ENCODE data around the gene WWTR1. TPM values are rescaled to one million over a fixed set of nuclear protein-coding genes. Genes with fewer than 3 reads are reported as not detected.
A peak's percentile ranks its signal among the peaks of the same experiment; 100 is the strongest.

Gene WWTR1
- total and polyA plus RNA-seq, 2 experiments from 2014 or later, result 25.1 to 26.2 TPM

- TF ChIP-seq EZH2phosphoT487 (IDR thresholded peaks at IDR 0.05; ENCODE audit: unreplicated experiment) (no peak), STAT1 (IDR thresholded peaks at IDR 0.05; ENCODE audit: unreplicated experiment) (no peak)
- TF ChIP-seq, protein P1, sequence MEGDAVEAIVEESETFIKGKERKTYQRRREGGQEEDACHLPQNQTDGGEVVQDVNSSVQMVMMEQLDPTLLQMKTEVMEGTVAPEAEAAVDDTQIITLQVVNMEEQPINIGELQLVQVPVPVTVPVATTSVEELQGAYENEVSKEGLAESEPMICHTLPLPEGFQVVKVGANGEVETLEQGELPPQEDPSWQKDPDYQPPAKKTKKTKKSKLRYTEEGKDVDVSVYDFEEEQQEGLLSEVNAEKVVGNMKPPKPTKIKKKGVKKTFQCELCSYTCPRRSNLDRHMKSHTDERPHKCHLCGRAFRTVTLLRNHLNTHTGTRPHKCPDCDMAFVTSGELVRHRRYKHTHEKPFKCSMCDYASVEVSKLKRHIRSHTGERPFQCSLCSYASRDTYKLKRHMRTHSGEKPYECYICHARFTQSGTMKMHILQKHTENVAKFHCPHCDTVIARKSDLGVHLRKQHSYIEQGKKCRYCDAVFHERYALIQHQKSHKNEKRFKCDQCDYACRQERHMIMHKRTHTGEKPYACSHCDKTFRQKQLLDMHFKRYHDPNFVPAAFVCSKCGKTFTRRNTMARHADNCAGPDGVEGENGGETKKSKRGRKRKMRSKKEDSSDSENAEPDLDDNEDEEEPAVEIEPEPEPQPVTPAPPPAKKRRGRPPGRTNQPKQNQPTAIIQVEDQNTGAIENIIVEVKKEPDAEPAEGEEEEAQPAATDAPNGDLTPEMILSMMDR (conservative IDR thresholded peaks at IDR 0.05; ENCODE audit: low read depth in 2 of 2), result no peak
- H3K4me3 ChIP-seq, result no peak overlapping the region
- no peaks in the 10 kb centered on the region for H3K27me3 ChIP-seq (ENCODE audit: insufficient read depth)
- H3K36me3 ChIP-seq (ENCODE audit: insufficient read depth), result no peaks in the 10 kb centered on the region
- H3K4me2 ChIP-seq, result no peak overlapping the region
- Mint-ChIP-seq H3K4me1 (peaks cover 37% of the 10 kb centered on the region), H3K4me3 (no peak overlapping the region), H3K27ac (no peak overlapping the region), H3K36me3 (ENCODE audit: low read depth) (no peaks in the 10 kb centered on the region), H3K27me3 (ENCODE audit: insufficient read depth, low read depth, poor library complexity) (peaks cover 3% of the 10 kb centered on the region), H3K9me3 (no peaks in the 10 kb centered on the region)
- H3K79me2 ChIP-seq (replicated peaks; ENCODE audit: insufficient read depth), result peaks cover 15% of the 10 kb centered on the region; the same call in 1 of the 2 replicates
- no peaks in the 10 kb centered on the region for H3F3A ChIP-seq (replicated peaks; ENCODE audit: low read depth)
- DNase-seq (ENCODE audit: low spot score) (no peak), ATAC-seq (no peak)
- no peaks in the 10 kb centered on the region for H3K9me2 ChIP-seq (ENCODE audit: insufficient read depth)
- no peak overlapping the region for H2AFZ ChIP-seq
- no peaks in the 10 kb centered on the region; the same call in 1 of the 2 replicates for H4K20me1 ChIP-seq (replicated peaks; ENCODE audit: insufficient read depth)
- peaks cover 37% of the 10 kb centered on the region for H3K4me1 ChIP-seq (ENCODE audit: insufficient read depth)
- no peak overlapping the region for H3K27ac ChIP-seq (ENCODE audit: low read depth)
Measured at GRCh38 chr3:149551500-149551899, 106.3 kb downstream of the WWTR1 start.

GRCh38 chr3:149548669-149549065 lies 109.2 kb downstream of the WWTR1 start:
- ATAC-seq, result no peak
- Mint-ChIP-seq H3K9me3 (no peaks in the 10 kb centered on the region), H3K27ac (peak overlapping the region; percentile 74), H3K4me3 (no peak overlapping the region), H3K36me3 (ENCODE audit: low read depth) (no peaks in the 10 kb centered on the region), H3K4me1 (peaks cover 17% of the 10 kb centered on the region), H3K27me3 (ENCODE audit: insufficient read depth, low read depth, poor library complexity) (peaks cover 3% of the 10 kb centered on the region)
- H3F3A ChIP-seq (replicated peaks; ENCODE audit: low read depth), result no peaks in the 10 kb centered on the region
- no peaks in the 10 kb centered on the region for H3K27me3 ChIP-seq (ENCODE audit: insufficient read depth)
- H3K9me2 ChIP-seq (ENCODE audit: insufficient read depth), result no peaks in the 10 kb centered on the region; the same call in 1 of the 2 replicates
- no peak for TF ChIP-seq CREB1 (CRISPR knock-in tag; IDR thresholded peaks at IDR 0.05; ENCODE audit: low read depth)
- no peak for TF ChIP-seq ZNF114 (CRISPR knock-in tag; IDR thresholded peaks at IDR 0.05)
- TF ChIP-seq EZH2 (IDR thresholded peaks at IDR 0.05; ENCODE audit: low read depth, unreplicated experiment), result no peak
- TF ChIP-seq STAT1 (IDR thresholded peaks at IDR 0.05; ENCODE audit: unreplicated experiment), result no peak
- no peak for TF ChIP-seq ZNF331 (CRISPR knock-in tag; IDR thresholded peaks at IDR 0.05; ENCODE audit: low read depth)
- TF ChIP-seq ETS1 (IDR thresholded peaks at IDR 0.05), result no peak
- no peak for TF ChIP-seq EZH2phosphoT487 (IDR thresholded peaks at IDR 0.05; ENCODE audit: unreplicated experiment)
- TF ChIP-seq POLR2AphosphoS5 (IDR thresholded peaks at IDR 0.05; ENCODE audit: low read depth), result no peak
- no peak for TF ChIP-seq JUNB (IDR thresholded peaks at IDR 0.05; ENCODE audit: unreplicated experiment)
- peaks cover 18% of the 10 kb centered on the region; the same call in 1 of the 2 replicates for H3K79me2 ChIP-seq (replicated peaks; ENCODE audit: insufficient read depth)
- no peak overlapping the region for H2AFZ ChIP-seq
- H3K4me1 ChIP-seq (ENCODE audit: insufficient read depth), result peaks cover 13% of the 10 kb centered on the region; the same call in 1 of the 2 replicates
- H3K4me3 ChIP-seq, result no peak overlapping the region
- no peaks in the 10 kb centered on the region for H3K36me3 ChIP-seq (ENCODE audit: insufficient read depth)
- no peak for DNase-seq (ENCODE audit: low spot score)
- H3K4me2 ChIP-seq, result no peak overlapping the region
- peak overlapping the region; percentile 74; the same call in 1 of the 2 replicates for H3K27ac ChIP-seq (ENCODE audit: low read depth)
- H4K20me1 ChIP-seq (replicated peaks; ENCODE audit: insufficient read depth), result no peaks in the 10 kb centered on the region; the same call in 1 of the 2 replicates

Measured in GM23338 (cell line).